AG04449 (cell line): ENCODE measurements around the gene ITIH3.

Experiments
- CTCF ChIA-PET: fragments of 350-600 bp; formaldehyde crosslinking; extraction: SDS; loops from one replicate; lab custom pipeline; 2021; ENCODE audit warnings: antibody characterized with exemption; lab: Yijun Ruan, JAX
- POLR2A ChIA-PET: fragments of 400-600, 350-600 bp; formaldehyde crosslinking; extraction: SDS; loops from one replicate; lab custom pipeline; 2020; ENCODE audit warnings: antibody characterized with exemption, inconsistent platforms; lab: Yijun Ruan, JAX
- DNase-seq: peaks from one replicate; pipeline ENCODE4 v3.0.0-alpha.2; 2010; ENCODE audit warnings: low read depth, low spot score
- H3K4me3 ChIP-seq: 2 replicates; pipeline ENCODE4 v1.5.1; 2011; ENCODE audit warnings: low read depth, mild to moderate bottlenecking, control low read depth, low read length
- CTCF ChIP-seq: IDR thresholded peaks from one replicate; pipeline ENCODE4 v1.5.1; 2011; ENCODE audit warnings: mild to moderate bottlenecking, moderate library complexity, low read length, control low read depth, inconsistent platforms; ENCODE audit not compliant: insufficient read depth; ENCODE audit errors: missing control alignments

Gene ITIH3

GRCh38 chr3:52824037-52824436, 29.4 kb downstream of the ITIH3 start:
- TF ChIP-seq CTCF, result no peak
- no peak for DNase-seq
- H3K4me3 ChIP-seq, result no peak overlapping the region
- CTCF ChIA-PET, result interaction anchor here (0.9 kb wide), 1 partner anchor 26 kb away, joined by 3 read pairs; no protein-coding TSS in a partner anchor
- POLR2A ChIA-PET, result no interaction called here

GRCh38 chr3:52827441-52827840, 32.8 kb downstream of the ITIH3 start:
- TF ChIP-seq CTCF, result no peak
- DNase-seq, result no peak

GRCh38 chr3:52827866-52828376, 33.3 kb downstream of the ITIH3 start:
- TF ChIP-seq CTCF, result no peak
- no peak for DNase-seq
- CTCF ChIA-PET, result interaction anchor here (1.0 kb wide), 2 partner anchors 9 to 15 kb away, joined by 3 to 4 read pairs; no protein-coding TSS in a partner anchor
- POLR2A ChIA-PET, result no interaction called here
- no peak overlapping the region for H3K4me3 ChIP-seq

More at GRCh38 chr3:52827441-52827840, 32.8 kb downstream of the ITIH3 start:
- ChIA-PET POLR2A (no interaction called here), CTCF (interaction anchor here (1.0 kb wide), 1 partner anchor 15 kb away, joined by 3 read pairs; no protein-coding TSS in a partner anchor)
- no peak overlapping the region for H3K4me3 ChIP-seq

GRCh38 chr3:52829482-52829881, 34.9 kb downstream of the ITIH3 start:
- no peak overlapping the region for H3K4me3 ChIP-seq
- DNase-seq, result no peak
- CTCF ChIA-PET, result no interaction called here
- TF ChIP-seq CTCF, result no peak
- POLR2A ChIA-PET, result no interaction called here

- no peak for DNase-seq
- POLR2A ChIA-PET, result no interaction called here
- H3K4me3 ChIP-seq, result no peak overlapping the region
- TF ChIP-seq CTCF, result no peak
- CTCF ChIA-PET, result no interaction called here
Measured at GRCh38 chr3:52829906-52830463, 35.4 kb downstream of the ITIH3 start.

- no peak within 1 kb of the TSS for H3K4me3 ChIP-seq
- no peak for TF ChIP-seq CTCF
- POLR2A ChIA-PET, result no interaction called here
- CTCF ChIA-PET, result no interaction called here
- no peak for DNase-seq
Measured at GRCh38 chr3:52830535-52831258, 36.1 kb downstream of the ITIH3 start, which contains the start of gene ITIH4. Gene ITIH4 (minus strand): TSS chr3:52830672. CDS start chr3:52830642, 30 bp downstream.
